Measurements from ENCODE around the gene DHX32.

Gene DHX32

GRCh38 chr10:125788156-125789034 lies 92.7 kb downstream of the DHX32 start:
- TF ChIP-seq FOXP2 (optimal IDR thresholded peaks at IDR 0.05; ENCODE audit: borderline replicate concordance, extremely low read depth, extremely low read length, insufficient read depth): no peak
- TF ChIP-seq, protein P1, sequence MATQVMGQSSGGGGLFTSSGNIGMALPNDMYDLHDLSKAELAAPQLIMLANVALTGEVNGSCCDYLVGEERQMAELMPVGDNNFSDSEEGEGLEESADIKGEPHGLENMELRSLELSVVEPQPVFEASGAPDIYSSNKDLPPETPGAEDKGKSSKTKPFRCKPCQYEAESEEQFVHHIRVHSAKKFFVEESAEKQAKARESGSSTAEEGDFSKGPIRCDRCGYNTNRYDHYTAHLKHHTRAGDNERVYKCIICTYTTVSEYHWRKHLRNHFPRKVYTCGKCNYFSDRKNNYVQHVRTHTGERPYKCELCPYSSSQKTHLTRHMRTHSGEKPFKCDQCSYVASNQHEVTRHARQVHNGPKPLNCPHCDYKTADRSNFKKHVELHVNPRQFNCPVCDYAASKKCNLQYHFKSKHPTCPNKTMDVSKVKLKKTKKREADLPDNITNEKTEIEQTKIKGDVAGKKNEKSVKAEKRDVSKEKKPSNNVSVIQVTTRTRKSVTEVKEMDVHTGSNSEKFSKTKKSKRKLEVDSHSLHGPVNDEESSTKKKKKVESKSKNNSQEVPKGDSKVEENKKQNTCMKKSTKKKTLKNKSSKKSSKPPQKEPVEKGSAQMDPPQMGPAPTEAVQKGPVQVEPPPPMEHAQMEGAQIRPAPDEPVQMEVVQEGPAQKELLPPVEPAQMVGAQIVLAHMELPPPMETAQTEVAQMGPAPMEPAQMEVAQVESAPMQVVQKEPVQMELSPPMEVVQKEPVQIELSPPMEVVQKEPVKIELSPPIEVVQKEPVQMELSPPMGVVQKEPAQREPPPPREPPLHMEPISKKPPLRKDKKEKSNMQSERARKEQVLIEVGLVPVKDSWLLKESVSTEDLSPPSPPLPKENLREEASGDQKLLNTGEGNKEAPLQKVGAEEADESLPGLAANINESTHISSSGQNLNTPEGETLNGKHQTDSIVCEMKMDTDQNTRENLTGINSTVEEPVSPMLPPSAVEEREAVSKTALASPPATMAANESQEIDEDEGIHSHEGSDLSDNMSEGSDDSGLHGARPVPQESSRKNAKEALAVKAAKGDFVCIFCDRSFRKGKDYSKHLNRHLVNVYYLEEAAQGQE (IDR thresholded peaks at IDR 0.05; ENCODE audit: insufficient read depth in 1 of 2, low read depth in 2 of 2, low read length in 2 of 2): no peak
- no peak for TF ChIP-seq POLR2AphosphoS5 (IDR thresholded peaks at IDR 0.05; ENCODE audit: low read depth, low read length)
- no peak for TF ChIP-seq TAF1 (IDR thresholded peaks at IDR 0.05; ENCODE audit: borderline replicate concordance, insufficient read depth, low read length)
- TF ChIP-seq SIN3A (IDR thresholded peaks at IDR 0.05; ENCODE audit: borderline replicate concordance, insufficient read depth, low read length): no peak

All from PFSK-1 (cell line).